Subcutaneous abdominal adipose tissue (tissue), 5 donors: ENCODE measurements around the gene HARBI1.

Experiments used
- H3K27ac ChIP-seq: one replicate; pipeline ENCODE4 v1.7.0; 2013; ENCODE audit warnings: low read depth, mild to moderate bottlenecking, inconsistent platforms, low read length, moderate library complexity
- H3K27me3 ChIP-seq, 5 donors: one replicate each; pipeline ENCODE4 v1.7.0; 2013; ENCODE audit warnings: low read length in 5 of 5, inconsistent platforms in 1 of 5; ENCODE audit not compliant: control insufficient read depth in 5 of 5, insufficient read depth in 4 of 5
- H3K36me3 ChIP-seq, 5 donors: one replicate each; pipeline ENCODE4 v1.7.0; 2013; ENCODE audit warnings: low read length in 5 of 5; ENCODE audit not compliant: control insufficient read depth in 5 of 5, insufficient read depth in 5 of 5
- H3K4me1 ChIP-seq, 5 donors: one replicate each; pipeline ENCODE4 v1.7.0; 2013; ENCODE audit warnings: low read length in 5 of 5, mild to moderate bottlenecking in 3 of 5, moderate library complexity in 1 of 5; ENCODE audit not compliant: control insufficient read depth in 5 of 5, insufficient read depth in 5 of 5
- H3K4me3 ChIP-seq, 5 donors: one replicate each; pipeline ENCODE4 v1.7.0; 2013; ENCODE audit warnings: low read length in 5 of 5, low read depth in 1 of 5
- H3K9ac ChIP-seq, 5 donors: one replicate each; pipeline ENCODE4 v1.7.0; 2013; ENCODE audit warnings: low read length in 5 of 5, mild to moderate bottlenecking in 4 of 5, moderate library complexity in 3 of 5
- H3K9me3 ChIP-seq, 5 donors: one replicate each; pipeline ENCODE4 v1.7.0; 2013; ENCODE audit warnings: low read length in 5 of 5; ENCODE audit not compliant: control insufficient read depth in 5 of 5
- donor health status: healthy.
- donor health status: healthy.
- donor health status: healthy.
- donor health status: healthy.
- donor health status: healthy.

The HARBI1 gene, protein sequence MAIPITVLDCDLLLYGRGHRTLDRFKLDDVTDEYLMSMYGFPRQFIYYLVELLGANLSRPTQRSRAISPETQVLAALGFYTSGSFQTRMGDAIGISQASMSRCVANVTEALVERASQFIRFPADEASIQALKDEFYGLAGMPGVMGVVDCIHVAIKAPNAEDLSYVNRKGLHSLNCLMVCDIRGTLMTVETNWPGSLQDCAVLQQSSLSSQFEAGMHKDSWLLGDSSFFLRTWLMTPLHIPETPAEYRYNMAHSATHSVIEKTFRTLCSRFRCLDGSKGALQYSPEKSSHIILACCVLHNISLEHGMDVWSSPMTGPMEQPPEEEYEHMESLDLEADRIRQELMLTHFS

DNA sequence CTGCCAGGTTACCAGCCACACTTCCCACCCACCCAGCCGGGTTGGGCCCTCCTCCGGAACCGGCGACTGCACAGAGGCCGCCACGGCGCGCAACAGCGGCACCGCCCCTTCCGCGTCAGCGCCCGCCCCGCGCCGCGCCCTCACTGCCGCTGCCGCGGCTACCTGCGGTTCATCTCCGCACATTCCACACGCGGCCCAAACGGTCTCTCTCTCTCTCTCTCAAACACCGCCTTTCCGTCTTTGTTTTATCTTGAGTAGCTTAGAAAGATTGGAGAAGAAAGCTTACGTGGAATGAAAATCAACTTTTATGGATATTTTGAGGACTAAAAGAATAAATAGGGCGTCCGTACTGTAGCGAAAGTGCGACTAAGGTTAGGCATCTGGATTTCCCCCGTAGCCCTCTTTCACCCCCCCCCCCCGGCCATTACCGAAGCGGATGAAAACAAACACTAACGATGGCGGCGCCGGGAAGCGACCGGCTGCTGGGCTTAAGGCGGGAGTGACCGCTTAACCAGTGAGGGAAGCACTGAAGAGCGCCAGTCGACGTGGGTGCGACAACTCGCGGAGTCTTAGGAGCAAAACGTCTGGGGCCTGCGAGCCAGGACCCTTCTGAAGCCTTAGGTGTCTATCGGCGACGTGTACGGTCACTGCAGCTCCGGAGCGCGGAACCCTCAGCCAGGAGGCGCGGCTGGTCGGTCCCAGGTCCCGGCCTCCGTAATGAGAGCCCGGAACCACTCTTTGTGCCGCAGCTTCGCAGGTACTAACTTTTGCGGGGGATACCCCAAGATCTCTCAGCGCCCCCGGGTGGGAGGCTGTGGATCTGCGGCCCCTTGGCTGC is at the start of gene HARBI1, which contains the start of gene ATG13:
Gene HARBI1, minus strand, starts transcription at position 94 of the 838 bp plus-strand sequence. CDS start 990 bp downstream, outside the sequence.
Gene ATG13, plus strand, starts transcription at position 420 of the 838 bp plus-strand sequence. CDS start 26,739 bp downstream, outside the sequence.
- peak within 1 kb of the TSS; percentile 93 to 100 (median 96) for H3K4me3 ChIP-seq
- peaks cover 2 to 31% (median 23%) of the 10 kb centered on the region in 5 donors for H3K4me1 ChIP-seq
- H3K27me3 ChIP-seq, result no peaks in the 10 kb centered on the region
- H3K27ac ChIP-seq, result peak within 1 kb of the TSS; percentile 95
- H3K9ac ChIP-seq, result peak within 1 kb of the TSS; percentile 86 to 99 (median 90)
- peaks cover 3 to 15% (median 4%) of the 10 kb centered on the region in 5 donors for H3K36me3 ChIP-seq
- no peaks in the 10 kb centered on the region for H3K9me3 ChIP-seq

DNA sequence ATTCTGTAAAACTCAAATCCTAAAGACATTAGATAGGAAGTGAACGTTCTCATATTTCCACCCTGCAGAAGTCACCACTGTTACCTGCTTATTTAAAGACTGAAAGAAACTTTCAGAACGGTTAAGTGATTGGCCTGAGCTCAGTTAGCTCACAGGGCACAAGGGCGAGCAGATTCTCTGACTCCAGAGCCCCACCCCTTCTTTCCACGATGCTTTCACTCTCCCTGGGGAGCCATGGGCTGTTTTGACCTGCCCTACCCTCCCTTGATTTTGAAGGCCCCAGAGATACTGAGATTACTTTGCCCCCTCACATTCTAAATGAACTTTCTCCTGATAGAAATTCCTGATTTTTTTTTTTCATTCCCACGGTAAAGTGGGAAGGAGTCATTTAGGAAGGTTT is 49.5 kb upstream of the HARBI1 start:
- no peaks in the 10 kb centered on the region for H3K9me3 ChIP-seq
- peak overlapping the region; percentile 82 for H3K27ac ChIP-seq
- H3K9ac ChIP-seq, result no peak overlapping the region
- H3K4me1 ChIP-seq, result peaks cover 8 to 35% (median 19%) of the 10 kb centered on the region in 5 donors
- H3K4me3 ChIP-seq, result no peak overlapping the region
- H3K36me3 ChIP-seq, result peaks cover 20 to 85% (median 76%) of the 10 kb centered on the region in 5 donors
- no peaks in the 10 kb centered on the region for H3K27me3 ChIP-seq

DNA sequence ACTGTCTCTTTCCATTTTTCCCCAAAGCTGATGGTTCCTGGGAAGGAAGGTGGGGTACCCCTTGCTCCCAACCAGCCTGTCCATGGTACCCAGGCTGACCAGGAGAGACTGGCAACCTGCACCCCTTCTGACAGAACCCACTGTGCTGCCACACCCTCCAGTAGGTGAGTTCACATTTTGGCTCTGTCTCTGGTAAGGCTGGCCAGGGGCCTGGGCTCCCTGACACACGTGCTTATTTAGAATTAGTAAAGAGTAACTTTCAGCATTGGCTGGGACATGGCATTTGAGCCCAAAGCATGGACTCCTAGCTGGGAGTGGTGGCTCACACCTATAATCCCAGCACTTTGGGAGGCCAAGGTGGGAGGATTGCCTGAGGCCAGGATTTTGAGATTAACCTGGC is 48.3 kb upstream of the HARBI1 start:
- no peak overlapping the region for H3K27ac ChIP-seq
- peaks cover 8 to 28% (median 19%) of the 10 kb centered on the region in 5 donors for H3K4me1 ChIP-seq

DNA sequence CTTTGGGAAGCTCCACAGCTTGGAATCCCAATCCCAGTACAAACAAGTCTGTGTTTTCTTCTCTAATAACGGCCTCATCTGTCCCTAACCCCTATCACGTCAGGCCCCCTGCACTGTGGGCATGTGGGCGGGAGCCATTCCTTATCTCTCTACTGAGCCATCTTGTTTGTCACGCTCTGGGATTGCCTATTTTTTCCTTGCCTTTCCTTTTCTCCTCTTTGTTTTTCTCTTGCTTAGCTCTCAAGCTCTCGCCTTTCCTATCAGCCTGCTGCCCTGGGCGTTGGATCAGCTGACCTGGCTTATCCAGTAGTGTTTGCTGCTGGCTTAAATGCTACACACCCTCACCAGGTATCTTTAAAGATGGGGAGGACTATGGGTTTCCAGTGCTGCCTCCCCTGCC is 47.6 kb upstream of the HARBI1 start:
- H3K9me3 ChIP-seq, result no peaks in the 10 kb centered on the region
- peaks cover 8 to 33% (median 25%) of the 10 kb centered on the region in 5 donors for H3K4me1 ChIP-seq
- H3K36me3 ChIP-seq, result peaks cover 18 to 78% (median 66%) of the 10 kb centered on the region in 5 donors
- H3K27ac ChIP-seq, result no peak overlapping the region
- no peak overlapping the region for H3K4me3 ChIP-seq
- H3K9ac ChIP-seq, result no peak overlapping the region
- H3K27me3 ChIP-seq, result no peaks in the 10 kb centered on the region

More for the DNA sequence above, 48.3 kb upstream of the HARBI1 start:
- peaks cover 20 to 80% (median 70%) of the 10 kb centered on the region in 5 donors for H3K36me3 ChIP-seq
- H3K9ac ChIP-seq, result no peak overlapping the region
- H3K27me3 ChIP-seq, result no peaks in the 10 kb centered on the region
- no peak overlapping the region for H3K4me3 ChIP-seq
- H3K9me3 ChIP-seq, result no peaks in the 10 kb centered on the region

DNA sequence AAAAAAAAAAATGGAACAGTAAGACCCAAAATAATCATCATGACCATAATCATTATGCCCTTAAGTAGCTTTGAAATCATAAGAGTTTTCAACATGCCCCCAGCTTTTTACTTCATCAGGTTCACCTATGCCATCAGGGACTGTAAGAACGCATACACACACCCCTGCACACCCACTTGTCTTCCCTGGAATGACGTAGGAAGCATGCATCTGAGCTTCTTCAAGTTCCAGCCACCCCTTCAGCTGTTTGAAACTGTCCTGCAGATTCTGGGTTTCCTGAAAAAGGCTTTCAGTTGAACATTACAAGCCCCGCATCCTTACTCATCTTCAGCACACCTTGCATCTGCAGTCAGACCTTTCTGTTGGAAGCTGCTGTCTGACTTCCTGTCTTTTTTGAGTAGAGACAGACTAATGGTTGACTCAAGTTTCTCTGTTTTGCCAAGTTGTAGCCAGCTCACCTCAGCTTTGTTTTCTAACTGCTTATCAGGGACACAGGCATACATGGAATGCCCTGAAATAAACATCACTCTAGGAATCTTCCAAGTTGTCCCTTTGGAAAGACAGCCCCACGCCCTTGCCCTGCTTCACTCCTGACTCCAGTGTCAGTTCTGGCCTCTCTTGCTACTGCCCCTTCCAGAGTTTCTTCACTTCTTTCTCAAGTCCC is 46.4 kb upstream of the HARBI1 start:
- Histone ChIP-seq H3K27me3 (no peaks in the 10 kb centered on the region), H3K36me3 (peaks cover 10 to 77% (median 61%) of the 10 kb centered on the region in 5 donors)

DNA sequence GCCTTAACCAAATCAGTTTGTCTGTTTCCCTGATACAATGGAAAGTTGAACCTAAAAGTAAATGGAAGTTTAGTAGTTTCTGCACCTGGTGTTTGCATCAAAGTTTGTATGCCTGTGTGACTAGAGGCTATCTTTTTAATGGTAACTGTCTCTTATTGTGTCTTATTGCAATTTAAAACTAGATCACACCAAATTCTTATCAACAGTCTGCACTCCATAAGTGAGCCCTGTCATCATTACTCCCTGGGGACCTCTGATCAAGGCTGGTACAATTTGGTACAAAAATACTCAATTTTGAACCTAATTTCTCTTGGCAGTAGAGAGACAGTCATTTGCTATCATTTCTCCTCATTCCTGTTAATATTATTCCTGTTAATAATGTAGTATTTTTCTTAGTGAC is 45.3 kb upstream of the HARBI1 start:
- Histone ChIP-seq H3K36me3 (peaks cover 10 to 77% (median 64%) of the 10 kb centered on the region in 5 donors), H3K9ac (no peak overlapping the region), H3K4me1 (peaks cover 8 to 31% (median 28%) of the 10 kb centered on the region in 5 donors), H3K9me3 (no peaks in the 10 kb centered on the region), H3K4me3 (no peak overlapping the region), H3K27ac (no peak overlapping the region), H3K27me3 (no peaks in the 10 kb centered on the region)

More for the DNA sequence above, 46.4 kb upstream of the HARBI1 start:
- no peak overlapping the region for H3K27ac ChIP-seq
- H3K9me3 ChIP-seq, result no peaks in the 10 kb centered on the region
- no peak overlapping the region for H3K4me3 ChIP-seq
- no peak overlapping the region for H3K9ac ChIP-seq
- H3K4me1 ChIP-seq, result peaks cover 8 to 36% (median 31%) of the 10 kb centered on the region in 5 donors

DNA sequence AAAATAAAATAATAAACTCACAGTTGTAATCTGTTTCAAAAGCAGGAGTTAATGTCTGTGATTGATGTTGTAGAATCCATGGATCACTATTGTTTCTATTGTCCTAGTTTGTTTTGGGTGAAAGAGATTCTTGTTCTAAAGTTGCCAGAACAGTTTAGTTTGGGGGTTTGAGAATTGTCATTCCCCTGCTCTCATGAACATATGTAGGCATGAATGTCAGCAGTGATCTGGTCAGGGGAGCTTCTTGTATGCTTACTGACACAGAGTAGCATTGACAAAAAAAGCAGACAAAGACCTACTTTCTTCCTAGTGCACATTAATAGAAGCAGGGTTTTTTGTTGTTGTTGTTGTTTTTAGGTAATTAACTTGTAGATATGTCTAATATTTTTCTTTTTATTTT is 44.8 kb upstream of the HARBI1 start:
- no peaks in the 10 kb centered on the region for H3K27me3 ChIP-seq
- H3K27ac ChIP-seq, result no peak overlapping the region
- no peak overlapping the region for H3K9ac ChIP-seq
- H3K4me1 ChIP-seq, result peaks cover 4 to 25% (median 23%) of the 10 kb centered on the region in 5 donors
- peaks cover 13 to 77% (median 64%) of the 10 kb centered on the region in 5 donors for H3K36me3 ChIP-seq
- no peak overlapping the region for H3K4me3 ChIP-seq
- H3K9me3 ChIP-seq, result no peaks in the 10 kb centered on the region

DNA sequence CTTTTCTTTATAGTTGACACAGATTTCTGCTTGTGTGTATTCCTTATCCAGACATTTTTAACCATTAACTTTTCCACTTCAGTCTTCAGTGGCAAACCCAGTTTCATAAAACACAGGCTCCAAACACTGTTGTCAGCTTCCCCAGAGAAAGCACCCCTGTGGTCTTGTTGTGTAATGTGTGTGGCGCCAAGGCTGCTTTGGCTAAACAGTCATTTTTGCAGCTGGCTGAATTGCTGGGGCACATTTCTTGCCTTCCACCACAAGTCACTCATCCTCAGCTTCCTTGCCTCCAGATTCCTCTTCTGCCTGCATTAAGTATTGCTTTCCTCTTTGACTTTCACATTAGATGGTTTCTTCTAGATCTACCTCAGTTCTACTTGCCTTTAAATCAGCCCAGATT is 42.9 kb upstream of the HARBI1 start:
- Histone ChIP-seq H3K9me3 (no peaks in the 10 kb centered on the region), H3K4me3 (no peak overlapping the region), H3K36me3 (peaks cover 23 to 81% (median 64%) of the 10 kb centered on the region in 5 donors), H3K27ac (peak overlapping the region; percentile 40), H3K27me3 (no peaks in the 10 kb centered on the region), H3K4me1 (peaks cover 0 to 19% (median 12%) of the 10 kb centered on the region in 5 donors), H3K9ac (peak overlapping the region in 1 of 5 donors; percentile 24)

DNA sequence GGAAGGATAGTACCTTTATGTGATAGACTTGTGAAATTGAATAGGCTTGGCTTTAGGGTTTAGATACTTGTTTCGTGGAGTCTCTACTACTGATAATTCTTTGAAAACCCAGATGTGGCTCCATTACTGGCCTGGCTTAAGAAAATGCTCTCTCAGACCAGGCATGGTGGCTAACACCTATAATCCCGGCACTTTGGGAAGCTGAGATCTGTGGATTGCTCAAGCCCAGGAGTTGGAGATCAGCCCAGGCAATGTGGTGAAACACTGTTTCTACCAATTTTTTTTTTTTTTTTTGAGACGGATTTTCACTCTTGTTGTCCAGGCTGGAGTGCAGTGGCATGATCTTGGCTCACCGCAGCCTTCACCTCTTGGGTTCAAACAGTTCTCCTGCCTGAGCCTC is 41.2 kb upstream of the HARBI1 start:
- H3K27me3 ChIP-seq, result no peaks in the 10 kb centered on the region
- peaks cover 19 to 76% (median 55%) of the 10 kb centered on the region in 5 donors for H3K36me3 ChIP-seq
- H3K27ac ChIP-seq, result no peak overlapping the region
- no peaks in the 10 kb centered on the region for H3K9me3 ChIP-seq
- H3K4me1 ChIP-seq, result peaks cover 0 to 19% (median 12%) of the 10 kb centered on the region in 5 donors
- no peak overlapping the region for H3K4me3 ChIP-seq
- H3K9ac ChIP-seq, result no peak overlapping the region
